Measurements from ENCODE around the gene ASCC1.
"Not testable (repeated sequence)": the region's sequence is repeated elsewhere in the genome, so short reads cannot be mapped to it uniquely, and the experiment has no call there.

The ASCC1 gene

DNA sequence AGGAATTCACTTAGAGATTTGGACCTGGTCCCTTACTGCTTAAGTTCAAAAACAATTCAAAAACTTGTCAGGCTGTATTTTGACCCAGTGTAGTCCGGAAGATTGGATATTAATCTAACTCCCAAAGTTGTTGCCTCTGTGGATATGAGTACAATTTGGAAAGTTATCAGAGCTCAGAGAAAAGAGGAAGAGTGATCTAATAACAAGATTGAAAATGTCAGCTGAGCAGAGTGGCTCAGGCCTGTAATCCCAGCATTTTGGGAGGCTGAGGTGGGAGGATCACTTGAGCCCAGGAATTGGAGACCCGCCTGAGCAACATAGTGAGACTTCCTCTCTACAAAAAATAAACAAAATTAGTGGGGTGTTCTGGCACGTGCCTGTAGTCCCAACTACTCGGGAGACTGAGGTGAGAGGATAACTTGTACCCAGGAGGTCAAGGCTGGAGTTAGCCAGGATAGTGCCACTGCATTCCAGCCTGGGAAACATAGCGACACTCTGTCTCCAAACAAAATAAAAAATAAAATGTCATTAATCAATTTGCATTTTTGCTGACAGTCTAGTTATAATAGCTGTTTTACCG is 3.2 kb upstream of the ASCC1 start:
- DNase-seq, result no peak

DNA sequence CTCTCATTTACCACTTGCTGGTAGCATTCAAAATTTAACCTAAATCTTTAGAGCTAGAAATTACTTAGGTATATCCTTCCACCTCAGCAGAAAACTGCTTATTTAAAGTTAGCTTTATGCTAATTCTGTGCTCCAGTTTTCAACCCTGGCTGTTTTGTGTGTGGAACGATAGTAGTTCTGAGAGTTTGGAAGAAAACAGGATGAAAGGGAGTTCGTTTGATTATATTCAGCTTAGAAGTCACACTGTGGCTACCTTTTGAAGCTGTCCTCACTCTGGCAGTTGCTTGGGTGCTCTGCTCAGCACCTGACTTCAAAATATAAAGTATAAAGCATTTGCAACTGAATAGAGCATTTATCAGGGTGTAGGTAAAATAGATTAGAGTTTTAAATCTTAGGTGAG is 2.6 kb upstream of the ASCC1 start:
- DNase-seq, result no peak

GRCh38 chr10:72218325-72218724 is 2.2 kb upstream of the ASCC1 start:
- DNase-seq, result no peak

- DNase-seq, result not testable (repeated sequence)
These were observed 4.2 kb downstream of the ASCC1 start for GRCh38 chr10:72211832-72212231.

- DNase-seq, result not testable (repeated sequence)
These were observed 4.7 kb downstream of the ASCC1 start for GRCh38 chr10:72211381-72211780.

- not testable (repeated sequence) for DNase-seq
These were observed 7.5 kb downstream of the ASCC1 start for GRCh38 chr10:72208526-72208925.

DNA sequence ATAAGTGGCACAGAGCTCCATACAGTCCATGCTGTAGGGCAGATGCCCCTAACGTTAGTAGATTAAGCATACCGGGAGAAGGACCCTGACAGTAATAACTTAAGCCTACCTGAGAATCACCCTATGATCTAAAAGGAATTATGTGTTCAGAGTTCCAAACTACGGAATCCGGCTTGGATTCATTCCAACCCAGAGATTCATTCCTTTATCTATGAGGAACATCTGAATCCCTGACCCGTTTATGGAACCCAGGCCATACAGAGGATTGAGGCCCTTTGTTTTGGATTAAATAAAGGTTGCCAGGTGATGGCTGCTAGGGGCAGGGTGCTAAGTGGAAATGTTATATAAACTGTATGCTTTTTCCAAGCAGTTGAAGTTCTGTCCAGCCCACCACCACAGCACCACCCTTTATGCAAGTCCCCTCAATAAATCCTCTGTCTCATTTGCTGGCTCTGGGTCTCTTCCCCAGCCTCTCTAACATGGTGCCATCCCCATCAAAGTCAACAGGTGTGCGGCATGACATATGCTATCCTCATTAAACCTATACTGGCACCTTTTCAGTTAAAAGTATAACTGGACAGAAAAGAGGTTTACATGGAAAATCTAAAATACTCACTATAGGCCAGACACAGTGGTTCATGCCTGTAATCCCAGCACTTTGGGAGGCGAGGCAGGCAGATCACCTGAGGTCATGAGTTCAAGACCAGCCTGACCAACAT is 9.4 kb downstream of the ASCC1 start:
- no peak for DNase-seq

DNA sequence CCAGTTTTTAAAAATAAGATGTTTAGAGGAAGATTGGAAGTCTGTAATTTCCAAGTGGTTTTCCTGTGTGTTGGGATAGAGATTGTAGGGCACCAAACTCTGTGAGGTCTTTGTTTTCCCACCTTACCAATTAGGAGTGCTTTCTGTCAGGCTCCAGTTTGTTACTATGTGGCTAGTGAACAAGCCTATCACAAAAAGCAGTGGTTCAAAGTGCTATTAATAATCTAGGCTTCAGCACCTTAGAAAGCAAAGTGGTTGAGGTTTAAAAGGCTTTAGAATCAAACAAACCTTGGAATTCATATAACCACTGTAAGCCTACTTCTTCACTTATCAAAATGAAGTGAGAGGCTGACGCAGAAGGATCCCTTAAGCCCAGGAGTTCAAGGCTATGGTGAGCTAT is 11.4 kb downstream of the ASCC1 start:
- no peak for DNase-seq

GRCh38 chr10:72204296-72204695 is 11.8 kb downstream of the ASCC1 start:
- no peak for DNase-seq

- DNase-seq, result no peak
These were observed 14.8 kb downstream of the ASCC1 start for GRCh38 chr10:72201293-72201692.

- DNase-seq, result no peak
These were observed 15.2 kb downstream of the ASCC1 start for GRCh38 chr10:72200883-72201282.

GRCh38 chr10:72194949-72195348 is 21.1 kb downstream of the ASCC1 start:
- DNase-seq, result no peak

DNA sequence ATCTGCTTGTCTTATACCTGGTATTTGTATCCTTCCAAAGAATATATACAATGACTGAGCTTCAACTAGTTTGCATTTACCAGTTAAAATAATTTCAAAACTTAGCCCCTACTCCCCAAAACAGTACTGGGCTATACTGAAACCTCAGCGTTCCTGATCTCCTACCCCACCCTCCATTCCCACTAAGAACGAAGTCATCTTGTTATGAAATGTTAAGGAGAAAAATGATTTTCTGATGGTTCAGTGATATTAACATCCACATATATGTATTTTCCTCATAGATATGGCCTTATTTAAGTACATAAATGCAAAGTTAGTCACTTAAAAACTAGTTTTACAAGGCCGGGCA is 29.1 kb downstream of the ASCC1 start:
- no peak for DNase-seq

DNA sequence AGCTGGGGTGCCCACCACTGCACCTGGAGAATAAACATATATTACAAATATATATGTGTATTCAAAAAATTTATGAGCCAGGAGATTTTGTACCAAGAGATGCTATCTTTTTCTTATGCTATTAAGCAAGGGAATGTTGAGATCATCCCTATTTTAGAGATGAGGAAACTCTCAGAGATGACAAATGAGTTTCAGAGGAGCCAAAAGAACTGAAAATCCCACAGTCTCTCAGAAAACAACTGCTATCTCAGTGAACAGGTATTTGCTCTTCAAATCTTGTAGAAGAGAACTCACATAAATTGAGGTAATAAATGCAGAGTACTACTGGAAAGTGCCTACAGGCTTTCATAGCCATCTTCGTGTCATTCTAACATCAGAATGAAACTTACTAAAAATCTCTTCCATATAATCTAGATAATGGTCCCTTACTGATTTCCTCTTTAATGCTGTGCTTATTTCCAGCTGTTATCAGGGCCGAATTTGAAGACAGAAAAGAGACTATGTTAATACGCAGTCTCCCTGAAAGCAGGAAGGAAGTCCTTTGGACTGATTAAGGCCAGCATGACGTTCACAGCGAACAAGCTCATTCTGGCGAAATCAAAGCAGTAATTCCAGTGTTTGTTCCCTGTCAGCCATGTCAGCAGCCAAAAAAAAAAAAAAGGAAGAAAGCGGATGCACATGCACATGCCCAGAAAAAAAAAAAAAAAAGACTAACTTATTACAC is 29.7 kb downstream of the ASCC1 start:
- no peak for DNase-seq

DNA sequence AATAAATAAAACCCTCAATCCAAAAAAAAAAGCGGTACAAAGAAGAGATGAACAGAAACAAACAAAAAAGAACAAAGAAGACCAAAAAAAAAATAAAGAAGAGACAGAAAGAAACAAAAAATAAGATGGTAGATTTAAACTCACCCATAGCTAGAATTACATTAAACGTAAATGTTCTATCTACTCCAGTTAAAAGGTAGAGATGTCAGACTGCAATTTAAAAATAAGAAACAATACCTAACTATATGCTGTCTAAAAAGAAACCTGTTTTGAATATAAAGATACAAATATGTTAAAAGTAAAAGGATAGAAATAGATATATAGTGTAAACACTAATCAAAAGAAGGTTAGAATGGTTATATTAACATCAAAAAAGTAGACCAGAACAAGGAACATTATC is 31.9 kb downstream of the ASCC1 start:
- no peak for DNase-seq

DNA sequence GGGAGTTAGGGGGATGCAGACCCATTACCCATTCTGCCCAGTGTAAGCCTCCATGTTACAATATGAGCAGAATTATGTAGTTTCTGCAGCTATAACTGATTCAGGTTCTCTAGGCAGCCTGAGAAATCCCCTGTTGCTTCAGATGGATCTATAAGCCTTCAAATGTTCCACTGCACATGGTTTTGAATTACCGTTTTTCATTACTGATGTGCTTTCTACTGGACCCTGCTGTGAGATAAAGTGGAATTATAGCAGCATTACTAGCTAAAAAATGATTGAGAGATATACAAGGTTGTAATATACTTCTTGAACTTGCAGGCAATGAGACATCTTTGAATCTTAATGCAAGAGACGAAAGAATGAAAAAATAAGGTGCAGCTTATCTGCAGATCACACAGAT is 38.6 kb downstream of the ASCC1 start:
- no peak for DNase-seq

GRCh38 chr10:72176701-72177100 is 39.4 kb downstream of the ASCC1 start:
- no peak for DNase-seq

DNA sequence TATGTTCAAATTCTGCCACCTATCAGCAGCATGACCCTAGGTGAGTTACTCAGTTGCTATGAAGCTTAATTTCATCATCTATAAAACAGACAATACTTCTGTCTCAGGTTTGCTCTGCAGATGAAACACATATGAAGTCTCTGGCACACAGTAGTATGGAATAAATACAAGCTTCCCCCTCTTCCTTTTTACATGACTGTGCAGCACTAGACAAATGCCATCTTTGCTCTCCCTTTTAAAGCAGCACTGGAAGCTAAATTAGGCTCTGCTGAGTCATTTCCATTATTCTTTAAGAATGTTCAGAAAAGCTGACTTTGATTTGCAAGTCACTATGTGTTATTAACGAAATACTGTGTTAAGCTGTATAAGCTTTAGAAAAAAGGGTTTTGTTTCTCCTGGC is 40.9 kb downstream of the ASCC1 start:
- no peak for DNase-seq

- no peak for DNase-seq
These were observed 41.8 kb downstream of the ASCC1 start for GRCh38 chr10:72174297-72174662.

DNA sequence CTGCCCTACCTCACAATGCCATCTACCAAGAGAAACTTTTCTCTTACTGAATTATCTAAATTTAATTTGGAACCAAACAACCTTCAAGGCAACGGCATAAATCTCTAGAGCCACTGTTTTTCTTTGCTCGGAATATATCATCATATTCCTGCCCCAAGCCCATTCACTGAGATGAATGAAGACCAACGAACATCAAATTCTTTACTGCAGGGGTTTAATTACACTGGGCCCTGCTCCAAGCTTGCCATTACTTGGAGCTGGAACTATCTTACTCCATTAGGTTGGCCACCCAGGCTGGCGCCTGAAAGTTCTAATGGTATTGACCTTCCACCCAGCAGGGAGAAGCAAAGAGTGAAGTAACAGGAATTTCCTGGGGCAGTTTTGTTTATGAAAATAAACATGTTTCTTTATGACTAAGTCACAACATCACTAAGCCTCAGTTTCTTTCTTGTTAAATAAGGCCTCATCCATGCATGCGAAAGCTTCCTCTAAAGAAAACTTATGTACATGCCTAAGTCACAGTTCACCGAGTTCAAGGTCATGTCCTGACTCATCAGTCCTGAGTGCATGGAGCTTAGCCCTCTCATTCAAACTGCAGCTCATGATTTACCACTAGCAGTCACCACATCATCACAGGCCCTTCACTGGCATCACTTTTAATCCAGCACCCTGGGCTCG is 42.3 kb downstream of the ASCC1 start:
- DNase-seq, result no peak

GRCh38 chr10:72173262-72173618 is 42.8 kb downstream of the ASCC1 start:
- DNase-seq, result no peak

- DNase-seq, result no peak
These were observed 44.9 kb downstream of the ASCC1 start for GRCh38 chr10:72171175-72171630.

DNA sequence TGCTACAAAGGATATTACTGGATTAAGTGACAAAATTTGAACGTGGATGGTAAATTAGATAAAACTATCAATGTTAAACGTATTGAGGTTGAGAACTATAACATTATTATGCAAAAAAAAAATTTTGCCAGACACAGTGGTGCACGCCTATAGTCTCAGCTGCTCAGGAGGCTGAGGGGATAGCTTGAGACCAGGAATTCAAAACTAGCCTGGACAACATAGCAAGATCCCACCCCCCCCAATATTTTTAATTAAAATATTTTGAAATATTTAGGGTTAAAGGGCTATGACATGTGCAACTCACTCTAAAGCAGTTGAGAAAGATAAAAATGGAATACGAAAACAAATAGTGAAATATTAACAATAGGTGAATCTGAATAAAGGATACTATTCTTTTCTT is 45.3 kb downstream of the ASCC1 start:
- no peak for DNase-seq

GRCh38 chr10:72170263-72170662 is 45.8 kb downstream of the ASCC1 start:
- no peak for DNase-seq
